ENCODE measurements around the gene DUSP3. TPM values are rescaled to one million over a fixed set of nuclear protein-coding genes. Genes with fewer than 3 reads are reported as not detected.

The DUSP3 gene
- total RNA-seq, 6 donors from 2014 or later = 58.7 to 122 (median 101) TPM

DNA sequence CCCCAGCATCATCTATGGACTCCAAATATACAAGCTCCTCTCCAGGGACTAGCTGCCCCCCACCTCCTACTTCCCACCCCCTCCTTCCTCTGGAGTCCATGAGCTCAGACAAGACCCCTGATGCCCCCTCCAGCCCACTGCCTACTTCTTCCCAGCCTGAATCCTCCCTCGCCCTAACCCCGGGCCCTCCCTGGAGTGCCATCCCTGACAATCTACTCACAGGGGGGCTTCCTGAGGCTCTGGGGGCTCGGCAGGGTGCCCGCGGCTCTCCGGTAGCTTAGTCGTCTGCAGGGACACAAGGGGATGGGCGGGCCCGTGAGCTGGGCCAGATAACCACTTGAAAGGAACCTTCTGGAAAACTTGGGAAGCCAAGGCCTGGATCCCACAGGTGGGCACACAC, 39.0 kb upstream of the DUSP3 start:
- DNase-seq (no peak), ATAC-seq (ENCODE audit: low FRiP score in 2 of 2) (no peak)
- H3K36me3 ChIP-seq = peaks cover 0 to 79% (median 30%) of the 10 kb centered on the region in 4 donors
- H3K27me3 ChIP-seq = no peaks in the 10 kb centered on the region
- WGBS, 2 donors = 92 to 100% methylated on average over 2 to 5 of the region's 9 CpGs
- H3K4me1 ChIP-seq = peaks cover 3 to 10% (median 7%) of the 10 kb centered on the region in 4 donors
- no peak overlapping the region for H3K4me3 ChIP-seq
- H3K9me3 ChIP-seq = no peaks in the 10 kb centered on the region
- TF ChIP-seq POLR2AphosphoS5 (IDR thresholded peaks at IDR 0.05) = no peak
- TF ChIP-seq CTCF (IDR thresholded peaks at IDR 0.05) = no peak
- TF ChIP-seq EP300 (IDR thresholded peaks at IDR 0.05) = no peak
- H3K27ac ChIP-seq = no peak overlapping the region

GRCh38 chr17:43816336-43817320, 37.9 kb upstream of the DUSP3 start:
- TF ChIP-seq CTCF (IDR thresholded peaks at IDR 0.05) (no peak), EP300 (IDR thresholded peaks at IDR 0.05) (no peak), POLR2A (IDR thresholded peaks at IDR 0.05) (no peak), POLR2AphosphoS5 (IDR thresholded peaks at IDR 0.05) (no peak)
- Histone ChIP-seq H3K27ac (no peak overlapping the region), H3K4me1 (peaks cover 0 to 5% (median 2%) of the 10 kb centered on the region in 4 donors), H3K4me3 (no peak overlapping the region), H3K27me3 (no peaks in the 10 kb centered on the region), H3K9me3 (no peaks in the 10 kb centered on the region), H3K36me3 (peaks cover 0 to 90% (median 33%) of the 10 kb centered on the region in 4 donors)
- ATAC-seq (ENCODE audit: low FRiP score in 2 of 2) (no peak), DNase-seq (no peak)
- WGBS, 2 donors = 94 to 96% methylated on average over 20 to 24 of the region's 24 CpGs

GRCh38 chr17:43814714-43815113, 35.9 kb upstream of the DUSP3 start:
- peaks cover 0 to 87% (median 36%) of the 10 kb centered on the region in 4 donors for H3K36me3 ChIP-seq
- no peaks in the 10 kb centered on the region for H3K9me3 ChIP-seq
- no peaks in the 10 kb centered on the region for H3K27me3 ChIP-seq
- ATAC-seq (ENCODE audit: low FRiP score in 2 of 2) (no peak), DNase-seq (no peak)
- no peak for TF ChIP-seq POLR2A (IDR thresholded peaks at IDR 0.05)
- no peak for TF ChIP-seq POLR2AphosphoS5 (IDR thresholded peaks at IDR 0.05)
- no peak for TF ChIP-seq CTCF (IDR thresholded peaks at IDR 0.05)
- TF ChIP-seq EP300 (IDR thresholded peaks at IDR 0.05) = no peak
- no peak overlapping the region for H3K4me3 ChIP-seq
- H3K27ac ChIP-seq = no peak overlapping the region
- WGBS, 2 donors = 19 to 28% methylated on average over 1 of the region's 1 CpG
- peaks cover 0 to 5% (median 2%) of the 10 kb centered on the region in 4 donors for H3K4me1 ChIP-seq

DNA sequence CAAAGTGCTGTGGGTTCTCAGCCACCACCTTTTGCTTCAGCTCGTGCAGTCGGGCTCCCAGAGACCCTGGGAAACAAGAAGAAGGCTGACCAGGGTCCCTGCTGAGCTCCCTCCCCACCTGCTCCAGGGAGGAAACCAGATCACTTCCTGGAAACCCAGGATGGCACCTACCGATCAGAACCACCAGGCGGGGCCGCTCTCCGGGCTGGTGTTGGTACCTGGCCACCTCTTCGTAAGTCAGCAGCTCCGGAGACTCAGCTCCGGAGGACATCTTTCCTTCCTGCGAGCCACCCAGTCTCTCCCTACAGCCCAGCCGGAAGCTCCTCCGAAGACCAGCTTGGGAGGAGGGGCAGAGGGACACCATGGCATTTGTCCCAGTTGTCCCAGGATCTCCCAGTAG, 35.2 kb upstream of the DUSP3 start:
- Histone ChIP-seq H3K4me1 (peaks cover 0 to 5% (median 2%) of the 10 kb centered on the region in 4 donors), H3K4me3 (no peak overlapping the region), H3K27ac (no peak overlapping the region), H3K9me3 (no peaks in the 10 kb centered on the region), H3K36me3 (peaks cover 0 to 87% (median 38%) of the 10 kb centered on the region in 4 donors), H3K27me3 (no peaks in the 10 kb centered on the region)
- DNase-seq (no peak), ATAC-seq (ENCODE audit: low FRiP score in 2 of 2) (no peak)
- TF ChIP-seq EP300 (IDR thresholded peaks at IDR 0.05) = no peak
- no peak for TF ChIP-seq CTCF (IDR thresholded peaks at IDR 0.05)
- TF ChIP-seq POLR2AphosphoS5 (IDR thresholded peaks at IDR 0.05) = no peak
- no peak for TF ChIP-seq POLR2A (IDR thresholded peaks at IDR 0.05)
- 92% methylated on average over 12 of the region's 12 CpGs; no CpG with 5 or more reads in 1 of the 2 donors for WGBS, 2 donors
